MM.1S (cell line): Measurements from ENCODE around the gene AUTS2.

Experiments used
- EZH2 ChIP-seq: fragments of 300-600 bp; sonication (generic); optimal IDR thresholded peaks from 2 replicates; pipeline ENCODE3; 2017; ENCODE audit warnings: low read depth, mild to moderate bottlenecking, antibody characterized with exemption, low read length, mixed read lengths
- EZH2phosphoT487 ChIP-seq: fragments of 300-600 bp; sonication (generic); IDR thresholded peaks from 2 replicates; pipeline ENCODE4 v1.6.1; 2018; ENCODE audit warnings: antibody characterized with exemption, low read length
- TF ChIP-seq, protein P1 (sequence below): fragments of 300-600 bp; sonication (generic); IDR thresholded peaks from 2 replicates; pipeline ENCODE4 v1.5.1; 2016; ENCODE audit warnings: antibody characterized with exemption, low read length, mixed read lengths

- TF ChIP-seq, protein P1, sequence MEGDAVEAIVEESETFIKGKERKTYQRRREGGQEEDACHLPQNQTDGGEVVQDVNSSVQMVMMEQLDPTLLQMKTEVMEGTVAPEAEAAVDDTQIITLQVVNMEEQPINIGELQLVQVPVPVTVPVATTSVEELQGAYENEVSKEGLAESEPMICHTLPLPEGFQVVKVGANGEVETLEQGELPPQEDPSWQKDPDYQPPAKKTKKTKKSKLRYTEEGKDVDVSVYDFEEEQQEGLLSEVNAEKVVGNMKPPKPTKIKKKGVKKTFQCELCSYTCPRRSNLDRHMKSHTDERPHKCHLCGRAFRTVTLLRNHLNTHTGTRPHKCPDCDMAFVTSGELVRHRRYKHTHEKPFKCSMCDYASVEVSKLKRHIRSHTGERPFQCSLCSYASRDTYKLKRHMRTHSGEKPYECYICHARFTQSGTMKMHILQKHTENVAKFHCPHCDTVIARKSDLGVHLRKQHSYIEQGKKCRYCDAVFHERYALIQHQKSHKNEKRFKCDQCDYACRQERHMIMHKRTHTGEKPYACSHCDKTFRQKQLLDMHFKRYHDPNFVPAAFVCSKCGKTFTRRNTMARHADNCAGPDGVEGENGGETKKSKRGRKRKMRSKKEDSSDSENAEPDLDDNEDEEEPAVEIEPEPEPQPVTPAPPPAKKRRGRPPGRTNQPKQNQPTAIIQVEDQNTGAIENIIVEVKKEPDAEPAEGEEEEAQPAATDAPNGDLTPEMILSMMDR: no peak
- TF ChIP-seq EZH2 (no peak), EZH2phosphoT487 (no peak)
These were observed 720.2 kb downstream of the AUTS2 start for GRCh38 chr7:70318511-70318910.
